Activated CD4-positive, alpha-beta T cell treated with anti-CD3 and anti-CD28 coated beads for 24 hours (primary cell): ENCODE data around the gene HMX1.

Experiments used
- DNase-seq, 2 donors: peaks; one replicate each; pipeline ENCODE4 v3.0.0-alpha.2; 2020; ENCODE audit warnings: low read depth in 2 of 2

The HMX1 gene

GRCh38 chr4:8856835-8857621, 14.6 kb downstream of the HMX1 start:
- DNase-seq: no peak

GRCh38 chr4:8855818-8856245, 15.8 kb downstream of the HMX1 start:
- no peak for DNase-seq

GRCh38 chr4:8854931-8855330, 16.7 kb downstream of the HMX1 start:
- no peak for DNase-seq

GRCh38 chr4:8854016-8854415, 17.6 kb downstream of the HMX1 start:
- no peak for DNase-seq

- no peak for DNase-seq
Measured at GRCh38 chr4:8853249-8853648, 18.4 kb downstream of the HMX1 start.

GRCh38 chr4:8852118-8852704, 19.4 kb downstream of the HMX1 start:
- no peak for DNase-seq

- DNase-seq: no peak
Measured at GRCh38 chr4:8851321-8852117, 20.1 kb downstream of the HMX1 start.

- no peak for DNase-seq
Measured at GRCh38 chr4:8850830-8851188, 20.8 kb downstream of the HMX1 start.

- no peak for DNase-seq
Measured at GRCh38 chr4:8850074-8850829, 21.4 kb downstream of the HMX1 start.

- DNase-seq: no peak
Measured at GRCh38 chr4:8849266-8850073, 22.2 kb downstream of the HMX1 start.

- no peak for DNase-seq
Measured at GRCh38 chr4:8848507-8849265, 23.0 kb downstream of the HMX1 start.

- no peak for DNase-seq
Measured at GRCh38 chr4:8847764-8848163, 23.9 kb downstream of the HMX1 start.

- no peak for DNase-seq
Measured at GRCh38 chr4:8847331-8847730, 24.3 kb downstream of the HMX1 start.

GRCh38 chr4:8846826-8847225, 24.8 kb downstream of the HMX1 start:
- DNase-seq: no peak

- no peak for DNase-seq
Measured at GRCh38 chr4:8846046-8846720, 25.5 kb downstream of the HMX1 start.

GRCh38 chr4:8844976-8845690, 26.5 kb downstream of the HMX1 start:
- no peak for DNase-seq

GRCh38 chr4:8843597-8843996, 28.0 kb downstream of the HMX1 start:
- DNase-seq: no peak

- DNase-seq: no peak
Measured at GRCh38 chr4:8842614-8843013, 29.0 kb downstream of the HMX1 start.

GRCh38 chr4:8841678-8842268, 29.9 kb downstream of the HMX1 start:
- DNase-seq: no peak
